ENCODE data around the gene GCNA.

Gene GCNA

DNA sequence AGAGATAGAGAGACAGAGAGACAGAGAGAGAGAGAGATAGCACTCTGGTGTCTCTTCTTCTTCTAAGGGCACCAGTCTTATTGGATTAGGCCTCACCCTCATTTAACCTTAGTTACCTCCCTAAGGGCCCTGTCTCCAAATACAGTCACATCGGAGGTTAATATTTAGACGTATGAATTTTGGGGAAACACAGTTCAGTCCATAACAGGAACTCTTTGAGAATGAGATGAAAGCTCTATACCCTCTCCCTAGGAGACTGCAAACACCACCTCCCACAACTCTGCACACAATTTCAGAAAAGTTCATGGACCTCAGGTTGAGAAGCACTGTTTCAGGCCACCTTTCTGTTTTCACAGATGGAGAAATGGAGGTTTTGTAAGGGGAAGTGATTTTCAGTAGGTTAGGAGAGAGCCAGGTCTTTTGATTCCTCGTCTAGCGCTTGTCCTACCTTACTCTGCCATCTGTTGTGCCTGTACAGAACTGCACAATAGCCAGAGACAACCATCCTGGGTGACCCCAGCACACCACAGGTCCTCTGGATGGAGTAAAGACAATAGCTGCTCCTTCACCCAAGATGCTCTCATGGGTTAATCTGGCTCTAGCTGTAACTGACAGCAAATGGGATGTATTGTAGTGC is 72.2 kb downstream of the GCNA start:
- Histone ChIP-seq H4K20me1 (ENCODE audit: insufficient read depth, low read length, poor library complexity, severe bottlenecking) (no peaks in the 10 kb centered on the region), H3K9me2 (replicated peaks; ENCODE audit: low read depth, low read length) (no peaks in the 10 kb centered on the region), H3K9ac (ENCODE audit: low read depth, low read length, poor library complexity, severe bottlenecking) (no peak overlapping the region), H3K27me3 (ENCODE audit: insufficient read depth, low read length, poor library complexity, severe bottlenecking) (no peaks in the 10 kb centered on the region), H3K36me3 (ENCODE audit: insufficient read depth, low read length) (no peaks in the 10 kb centered on the region), H3F3A (ENCODE audit: low read depth) (no peaks in the 10 kb centered on the region), H3K79me2 (ENCODE audit: insufficient read depth, low read length) (no peaks in the 10 kb centered on the region), H3K4me1 (ENCODE audit: insufficient read depth, low read length, poor library complexity, severe bottlenecking) (no peaks in the 10 kb centered on the region), H2AFZ (ENCODE audit: low read length) (no peak overlapping the region), H3K4me2 (ENCODE audit: low read depth, low read length, poor library complexity, severe bottlenecking) (no peak overlapping the region), H3K9me3 (ENCODE audit: insufficient read depth, low read depth, low read length) (no peaks in the 10 kb centered on the region), H3K4me3 (ENCODE audit: low read length, poor library complexity, severe bottlenecking) (no peak overlapping the region)
- TF ChIP-seq EZH2phosphoT487 (IDR thresholded peaks at IDR 0.05; ENCODE audit: borderline replicate concordance), result no peak
- TF ChIP-seq, protein P1, sequence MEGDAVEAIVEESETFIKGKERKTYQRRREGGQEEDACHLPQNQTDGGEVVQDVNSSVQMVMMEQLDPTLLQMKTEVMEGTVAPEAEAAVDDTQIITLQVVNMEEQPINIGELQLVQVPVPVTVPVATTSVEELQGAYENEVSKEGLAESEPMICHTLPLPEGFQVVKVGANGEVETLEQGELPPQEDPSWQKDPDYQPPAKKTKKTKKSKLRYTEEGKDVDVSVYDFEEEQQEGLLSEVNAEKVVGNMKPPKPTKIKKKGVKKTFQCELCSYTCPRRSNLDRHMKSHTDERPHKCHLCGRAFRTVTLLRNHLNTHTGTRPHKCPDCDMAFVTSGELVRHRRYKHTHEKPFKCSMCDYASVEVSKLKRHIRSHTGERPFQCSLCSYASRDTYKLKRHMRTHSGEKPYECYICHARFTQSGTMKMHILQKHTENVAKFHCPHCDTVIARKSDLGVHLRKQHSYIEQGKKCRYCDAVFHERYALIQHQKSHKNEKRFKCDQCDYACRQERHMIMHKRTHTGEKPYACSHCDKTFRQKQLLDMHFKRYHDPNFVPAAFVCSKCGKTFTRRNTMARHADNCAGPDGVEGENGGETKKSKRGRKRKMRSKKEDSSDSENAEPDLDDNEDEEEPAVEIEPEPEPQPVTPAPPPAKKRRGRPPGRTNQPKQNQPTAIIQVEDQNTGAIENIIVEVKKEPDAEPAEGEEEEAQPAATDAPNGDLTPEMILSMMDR (conservative IDR thresholded peaks at IDR 0.05; ENCODE audit: low read length), result peak; percentile 53

DNA sequence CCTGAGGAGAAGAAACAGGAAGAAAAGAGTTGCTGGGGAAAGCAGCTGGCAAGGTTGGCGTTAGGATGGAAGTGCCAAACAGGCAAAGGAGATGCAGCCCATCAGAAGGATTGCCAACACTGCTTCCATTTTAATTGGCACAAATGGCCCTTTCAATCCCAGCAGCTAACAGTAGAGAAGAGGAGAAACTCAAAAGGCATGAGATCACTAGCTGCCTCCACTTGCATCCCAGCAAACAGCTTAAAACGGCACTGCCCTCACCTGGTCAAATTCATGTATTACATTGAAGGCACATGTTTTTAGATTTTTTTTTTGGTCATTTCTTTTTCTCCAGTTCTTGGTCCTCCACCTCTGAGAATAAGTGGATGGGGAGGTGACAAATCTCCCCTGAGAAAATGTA is 74.2 kb downstream of the GCNA start:
- Histone ChIP-seq H4K20me1 (ENCODE audit: insufficient read depth, low read length, poor library complexity, severe bottlenecking) (no peaks in the 10 kb centered on the region), H2AFZ (ENCODE audit: low read length) (peak overlapping the region; percentile 30; the same call in 1 of the 2 replicates)

DNA sequence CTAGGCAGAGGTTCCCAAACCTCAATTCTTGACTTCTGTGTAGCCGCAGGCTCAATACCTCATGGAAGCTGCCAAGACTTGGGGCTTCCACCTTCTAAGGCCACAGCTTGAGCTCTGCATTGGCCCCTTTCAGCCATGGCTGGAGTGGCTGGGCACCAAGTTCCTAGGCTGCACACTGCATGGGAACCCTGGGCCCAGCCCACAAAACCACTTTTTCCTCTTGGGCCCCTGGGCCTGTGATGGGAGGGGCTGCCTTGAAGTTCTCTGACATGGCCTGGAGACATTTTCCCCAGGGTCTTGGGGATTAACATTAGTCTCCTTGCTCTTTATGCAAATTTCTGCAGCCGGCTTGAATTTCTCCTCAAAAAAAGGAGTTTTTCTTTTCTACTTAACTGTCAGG is 75.1 kb downstream of the GCNA start:
- H3K36me3 ChIP-seq (ENCODE audit: insufficient read depth, low read length), result no peaks in the 10 kb centered on the region
- no peak overlapping the region for H3K4me3 ChIP-seq (ENCODE audit: low read length, poor library complexity, severe bottlenecking)
- no peak overlapping the region for H3K4me2 ChIP-seq (ENCODE audit: low read depth, low read length, poor library complexity, severe bottlenecking)
- H4K20me1 ChIP-seq (ENCODE audit: insufficient read depth, low read length, poor library complexity, severe bottlenecking), result no peaks in the 10 kb centered on the region
- H2AFZ ChIP-seq (ENCODE audit: low read length), result no peak overlapping the region
- no peaks in the 10 kb centered on the region for H3K79me2 ChIP-seq (ENCODE audit: insufficient read depth, low read length)
- H3F3A ChIP-seq (ENCODE audit: low read depth), result no peaks in the 10 kb centered on the region
- H3K9me2 ChIP-seq (replicated peaks; ENCODE audit: low read depth, low read length), result no peaks in the 10 kb centered on the region
- TF ChIP-seq EZH2phosphoT487 (IDR thresholded peaks at IDR 0.05; ENCODE audit: borderline replicate concordance), result no peak
- TF ChIP-seq, protein P1 (conservative IDR thresholded peaks at IDR 0.05; ENCODE audit: low read length), result no peak
- no peaks in the 10 kb centered on the region for H3K9me3 ChIP-seq (ENCODE audit: insufficient read depth, low read depth, low read length)
- no peaks in the 10 kb centered on the region for H3K4me1 ChIP-seq (ENCODE audit: insufficient read depth, low read length, poor library complexity, severe bottlenecking)
- H3K27me3 ChIP-seq (ENCODE audit: insufficient read depth, low read length, poor library complexity, severe bottlenecking), result no peaks in the 10 kb centered on the region
- H3K9ac ChIP-seq (ENCODE audit: low read depth, low read length, poor library complexity, severe bottlenecking), result no peak overlapping the region

More for the DNA sequence above, 74.2 kb downstream of the GCNA start:
- Histone ChIP-seq H3K9me2 (replicated peaks; ENCODE audit: low read depth, low read length) (no peaks in the 10 kb centered on the region), H3K9ac (ENCODE audit: low read depth, low read length, poor library complexity, severe bottlenecking) (no peak overlapping the region), H3K36me3 (ENCODE audit: insufficient read depth, low read length) (no peaks in the 10 kb centered on the region), H3K4me1 (ENCODE audit: insufficient read depth, low read length, poor library complexity, severe bottlenecking) (no peaks in the 10 kb centered on the region), H3K79me2 (ENCODE audit: insufficient read depth, low read length) (no peaks in the 10 kb centered on the region), H3K4me3 (ENCODE audit: low read length, poor library complexity, severe bottlenecking) (no peak overlapping the region), H3K27me3 (ENCODE audit: insufficient read depth, low read length, poor library complexity, severe bottlenecking) (no peaks in the 10 kb centered on the region), H3K9me3 (ENCODE audit: insufficient read depth, low read depth, low read length) (no peaks in the 10 kb centered on the region), H3F3A (ENCODE audit: low read depth) (no peaks in the 10 kb centered on the region), H3K4me2 (ENCODE audit: low read depth, low read length, poor library complexity, severe bottlenecking) (no peak overlapping the region)
- no peak for TF ChIP-seq EZH2phosphoT487 (IDR thresholded peaks at IDR 0.05; ENCODE audit: borderline replicate concordance)
- TF ChIP-seq, protein P1 (conservative IDR thresholded peaks at IDR 0.05; ENCODE audit: low read length), result peak; percentile 67

Measured in Loucy (cell line).